ENCODE results near the gene C1orf167.
A peak's percentile ranks its signal among the peaks of the same experiment; 100 is the strongest.

C1orf167 gene

GRCh38 chr1:11804666-11805421 lies 42.9 kb downstream of the C1orf167 start:
- Histone ChIP-seq H3K9me2 (replicated peaks; ENCODE audit: insufficient read depth, low read length) (no peaks in the 10 kb centered on the region), H3K27ac (ENCODE audit: low read length) (peak overlapping the region; percentile 86; the same call in 1 of the 2 replicates), H3K9me3 (replicated peaks; ENCODE audit: insufficient read depth, low read length) (no peaks in the 10 kb centered on the region), H3K4me3 (ENCODE audit: low read length) (peak overlapping the region; percentile 72), H3K79me2 (ENCODE audit: low read length) (peaks cover 51% of the 10 kb centered on the region), H3K9ac (ENCODE audit: low read length) (peak overlapping the region; percentile 90), H2AFZ (ENCODE audit: low read length) (peak overlapping the region; percentile 85), H3K27me3 (replicated peaks; ENCODE audit: insufficient read depth, low read length) (no peaks in the 10 kb centered on the region), H4K20me1 (ENCODE audit: insufficient read depth, low read length) (no peaks in the 10 kb centered on the region), H3K4me2 (ENCODE audit: low read depth, low read length) (peak overlapping the region; percentile 98), H3K36me3 (replicated peaks; ENCODE audit: insufficient read depth, low read length) (no peaks in the 10 kb centered on the region), H3K4me1 (ENCODE audit: low read length) (peaks cover 28% of the 10 kb centered on the region), H3F3A (ENCODE audit: insufficient read depth, low read length) (peaks cover 26% of the 10 kb centered on the region)
- peak; percentile 22 for DNase-seq
- TF ChIP-seq EZH2 (optimal IDR thresholded peaks at IDR 0.05; ENCODE audit: low read depth, low read length): no peak
- no peak for TF ChIP-seq EZH2phosphoT487 (IDR thresholded peaks at IDR 0.05; ENCODE audit: low read length)
- TF ChIP-seq CTCF (IDR thresholded peaks at IDR 0.05; ENCODE audit: low read length): no peak

- peaks cover 26% of the 10 kb centered on the region for H3F3A ChIP-seq (ENCODE audit: insufficient read depth, low read length)
- no peaks in the 10 kb centered on the region for H3K9me2 ChIP-seq (replicated peaks; ENCODE audit: insufficient read depth, low read length)
- DNase-seq: peak; percentile 100
- no peaks in the 10 kb centered on the region for H3K27me3 ChIP-seq (replicated peaks; ENCODE audit: insufficient read depth, low read length)
- H3K79me2 ChIP-seq (ENCODE audit: low read length): peaks cover 51% of the 10 kb centered on the region
- H3K4me3 ChIP-seq (ENCODE audit: low read length): peak within 1 kb of the TSS; percentile 72
- no peaks in the 10 kb centered on the region for H4K20me1 ChIP-seq (ENCODE audit: insufficient read depth, low read length)
- peak within 1 kb of the TSS; percentile 86 for H3K27ac ChIP-seq (ENCODE audit: low read length)
- H3K4me2 ChIP-seq (ENCODE audit: low read depth, low read length): peak within 1 kb of the TSS; percentile 98
- peak within 1 kb of the TSS; percentile 90 for H3K9ac ChIP-seq (ENCODE audit: low read length)
- no peaks in the 10 kb centered on the region for H3K9me3 ChIP-seq (replicated peaks; ENCODE audit: insufficient read depth, low read length)
- H3K36me3 ChIP-seq (replicated peaks; ENCODE audit: insufficient read depth, low read length): no peaks in the 10 kb centered on the region
- TF ChIP-seq CTCF (IDR thresholded peaks at IDR 0.05; ENCODE audit: low read length) (no peak), EZH2phosphoT487 (IDR thresholded peaks at IDR 0.05; ENCODE audit: low read length) (no peak), EZH2 (optimal IDR thresholded peaks at IDR 0.05; ENCODE audit: low read depth, low read length) (no peak)
- peak within 1 kb of the TSS; percentile 85 for H2AFZ ChIP-seq (ENCODE audit: low read length)
- H3K4me1 ChIP-seq (ENCODE audit: low read length): peaks cover 28% of the 10 kb centered on the region
Measured at GRCh38 chr1:11805422-11806306, 43.7 kb downstream of the C1orf167 start, which contains the start of the genes CLCN6 and MTHFR. Gene CLCN6 (plus strand): TSS chr1:11806191. CDS start chr1:11806263, 72 bp downstream. Gene MTHFR (minus strand): TSS chr1:11805964. CDS start chr1:11803116, 2,848 bp downstream.

GRCh38 chr1:11806307-11806936 lies 44.4 kb downstream of the C1orf167 start:
- Histone ChIP-seq H3K4me2 (ENCODE audit: low read depth, low read length) (peak overlapping the region; percentile 95), H3K9ac (ENCODE audit: low read length) (peak overlapping the region; percentile 69), H2AFZ (ENCODE audit: low read length) (peak overlapping the region; percentile 64), H3K4me1 (ENCODE audit: low read length) (peaks cover 28% of the 10 kb centered on the region), H3K79me2 (ENCODE audit: low read length) (peaks cover 55% of the 10 kb centered on the region), H3F3A (ENCODE audit: insufficient read depth, low read length) (peaks cover 26% of the 10 kb centered on the region), H4K20me1 (ENCODE audit: insufficient read depth, low read length) (no peaks in the 10 kb centered on the region), H3K27ac (ENCODE audit: low read length) (peak overlapping the region; percentile 62), H3K9me2 (replicated peaks; ENCODE audit: insufficient read depth, low read length) (no peaks in the 10 kb centered on the region), H3K36me3 (replicated peaks; ENCODE audit: insufficient read depth, low read length) (no peaks in the 10 kb centered on the region), H3K4me3 (ENCODE audit: low read length) (peak overlapping the region; percentile 72), H3K27me3 (replicated peaks; ENCODE audit: insufficient read depth, low read length) (no peaks in the 10 kb centered on the region), H3K9me3 (replicated peaks; ENCODE audit: insufficient read depth, low read length) (no peaks in the 10 kb centered on the region)
- DNase-seq: peak; percentile 14
- TF ChIP-seq EZH2phosphoT487 (IDR thresholded peaks at IDR 0.05; ENCODE audit: low read length) (no peak), EZH2 (optimal IDR thresholded peaks at IDR 0.05; ENCODE audit: low read depth, low read length) (no peak), CTCF (IDR thresholded peaks at IDR 0.05; ENCODE audit: low read length) (no peak)

All from MM.1S (cell line).